ENCODE results near the gene TRIM65.

Gene TRIM65

DNA sequence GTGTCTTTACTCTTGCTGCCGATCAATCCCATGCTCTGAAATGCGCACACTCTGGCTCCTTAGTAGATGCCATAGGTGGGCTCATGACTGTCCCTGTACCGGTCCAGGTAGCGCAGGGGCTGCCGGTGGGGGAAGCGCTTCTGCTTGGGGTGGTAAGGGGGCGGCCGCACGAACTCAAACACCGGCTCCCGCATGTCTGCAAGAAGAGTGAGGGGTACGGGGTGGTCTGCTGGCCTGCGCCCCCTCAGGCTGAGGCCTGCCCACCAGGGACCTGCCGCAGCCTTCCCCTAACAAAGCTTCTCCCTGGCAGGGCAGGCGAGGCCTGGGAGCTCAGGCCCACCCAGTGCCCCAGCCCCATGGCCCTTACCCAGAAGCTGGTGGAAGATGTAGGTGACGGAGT, 2.0 kb upstream of the TRIM65 start:
- H3K4me1 Mint-ChIP-seq, result peaks cover 28% of the 10 kb centered on the region
- H3K27me3 Mint-ChIP-seq (ENCODE audit: low read depth, poor library complexity), result peaks cover 8% of the 10 kb centered on the region
- H3K27ac Mint-ChIP-seq, result no peak overlapping the region
- H3K9me3 Mint-ChIP-seq, result no peaks in the 10 kb centered on the region
- no peak for DNase-seq
- TF ChIP-seq, protein P1, sequence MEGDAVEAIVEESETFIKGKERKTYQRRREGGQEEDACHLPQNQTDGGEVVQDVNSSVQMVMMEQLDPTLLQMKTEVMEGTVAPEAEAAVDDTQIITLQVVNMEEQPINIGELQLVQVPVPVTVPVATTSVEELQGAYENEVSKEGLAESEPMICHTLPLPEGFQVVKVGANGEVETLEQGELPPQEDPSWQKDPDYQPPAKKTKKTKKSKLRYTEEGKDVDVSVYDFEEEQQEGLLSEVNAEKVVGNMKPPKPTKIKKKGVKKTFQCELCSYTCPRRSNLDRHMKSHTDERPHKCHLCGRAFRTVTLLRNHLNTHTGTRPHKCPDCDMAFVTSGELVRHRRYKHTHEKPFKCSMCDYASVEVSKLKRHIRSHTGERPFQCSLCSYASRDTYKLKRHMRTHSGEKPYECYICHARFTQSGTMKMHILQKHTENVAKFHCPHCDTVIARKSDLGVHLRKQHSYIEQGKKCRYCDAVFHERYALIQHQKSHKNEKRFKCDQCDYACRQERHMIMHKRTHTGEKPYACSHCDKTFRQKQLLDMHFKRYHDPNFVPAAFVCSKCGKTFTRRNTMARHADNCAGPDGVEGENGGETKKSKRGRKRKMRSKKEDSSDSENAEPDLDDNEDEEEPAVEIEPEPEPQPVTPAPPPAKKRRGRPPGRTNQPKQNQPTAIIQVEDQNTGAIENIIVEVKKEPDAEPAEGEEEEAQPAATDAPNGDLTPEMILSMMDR (IDR thresholded peaks at IDR 0.05), result no peak
- no peak overlapping the region for H3K4me3 Mint-ChIP-seq
- peaks cover 18% of the 10 kb centered on the region for H3K36me3 Mint-ChIP-seq (ENCODE audit: low read depth)

DNA sequence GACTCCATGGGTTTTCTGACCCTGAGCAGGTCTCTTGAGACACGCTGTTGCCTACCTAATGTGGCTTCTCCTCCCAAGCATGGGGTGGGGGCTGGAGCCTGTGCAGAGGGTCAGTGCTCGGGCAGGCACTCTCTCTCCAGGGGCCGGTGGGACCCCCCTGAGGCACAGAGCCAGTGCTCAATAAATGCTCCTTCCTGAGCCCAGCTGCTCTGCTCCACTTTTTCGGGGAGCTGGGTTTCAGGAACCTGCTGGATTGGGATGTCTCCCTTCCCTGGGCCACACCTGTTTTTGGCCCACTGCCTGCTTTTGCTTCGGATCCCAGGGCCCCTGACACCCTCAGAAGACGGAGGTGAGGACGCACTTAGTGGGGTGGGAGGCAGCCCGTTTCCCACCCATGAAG, 1.3 kb upstream of the TRIM65 start:
- TF ChIP-seq, protein P1 (IDR thresholded peaks at IDR 0.05), result no peak
- H3K36me3 Mint-ChIP-seq (ENCODE audit: low read depth), result peaks cover 18% of the 10 kb centered on the region
- H3K27ac Mint-ChIP-seq, result no peak overlapping the region
- H3K9me3 Mint-ChIP-seq, result no peaks in the 10 kb centered on the region
- H3K4me3 Mint-ChIP-seq, result peak overlapping the region; percentile 74
- DNase-seq, result no peak
- H3K4me1 Mint-ChIP-seq, result peaks cover 31% of the 10 kb centered on the region
- H3K27me3 Mint-ChIP-seq (ENCODE audit: low read depth, poor library complexity), result peaks cover 9% of the 10 kb centered on the region

DNA sequence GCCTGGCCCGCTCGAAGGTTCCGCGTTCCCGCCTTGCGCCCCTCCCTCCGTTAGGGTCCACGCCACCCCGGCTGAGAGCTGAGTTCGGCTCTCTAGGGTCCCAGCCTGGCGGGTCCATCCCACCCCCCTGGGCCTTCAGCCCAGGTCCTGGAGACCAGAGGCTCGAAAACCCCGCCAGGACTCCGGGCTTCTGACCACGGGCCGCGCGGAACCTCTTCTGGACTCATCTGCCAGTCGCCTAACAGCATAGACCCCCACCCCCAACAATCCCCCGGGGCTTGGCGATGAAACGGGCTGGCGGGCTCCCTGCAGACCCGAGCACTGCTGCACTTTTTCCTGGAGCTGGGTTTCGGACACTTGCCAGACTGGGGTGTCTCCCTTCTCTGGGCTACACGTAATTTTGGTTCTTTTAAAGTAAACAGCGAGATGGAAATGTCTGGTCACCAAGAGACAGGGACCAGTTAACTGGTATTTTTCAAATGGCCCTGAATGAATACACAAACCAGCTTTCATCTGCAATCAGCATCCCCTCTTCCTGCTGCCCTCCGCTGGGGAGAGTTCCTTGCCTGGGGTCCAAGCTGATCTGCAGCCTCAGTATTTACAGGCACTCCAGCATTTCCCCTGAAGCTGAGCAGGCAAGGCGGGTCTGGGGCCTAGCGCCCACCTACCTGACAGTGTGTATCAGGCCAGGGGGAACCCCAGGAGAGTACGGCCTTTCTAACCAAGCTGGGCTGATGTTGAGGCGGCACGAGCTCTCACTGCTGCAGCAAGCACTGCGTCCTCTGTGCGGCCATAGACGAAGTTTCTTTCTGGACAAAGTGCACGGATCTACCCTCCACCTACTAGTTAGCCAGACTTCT, 639 bp upstream of the TRIM65 start:
- Mint-ChIP-seq H3K36me3 (ENCODE audit: low read depth) (peaks cover 18% of the 10 kb centered on the region), H3K4me3 (peak overlapping the region; percentile 74), H3K27ac (peak overlapping the region; percentile 39), H3K4me1 (peaks cover 31% of the 10 kb centered on the region), H3K9me3 (no peaks in the 10 kb centered on the region), H3K27me3 (ENCODE audit: low read depth, poor library complexity) (peaks cover 9% of the 10 kb centered on the region)
- TF ChIP-seq, protein P1 (IDR thresholded peaks at IDR 0.05), result no peak
- DNase-seq, result no peak

DNA sequence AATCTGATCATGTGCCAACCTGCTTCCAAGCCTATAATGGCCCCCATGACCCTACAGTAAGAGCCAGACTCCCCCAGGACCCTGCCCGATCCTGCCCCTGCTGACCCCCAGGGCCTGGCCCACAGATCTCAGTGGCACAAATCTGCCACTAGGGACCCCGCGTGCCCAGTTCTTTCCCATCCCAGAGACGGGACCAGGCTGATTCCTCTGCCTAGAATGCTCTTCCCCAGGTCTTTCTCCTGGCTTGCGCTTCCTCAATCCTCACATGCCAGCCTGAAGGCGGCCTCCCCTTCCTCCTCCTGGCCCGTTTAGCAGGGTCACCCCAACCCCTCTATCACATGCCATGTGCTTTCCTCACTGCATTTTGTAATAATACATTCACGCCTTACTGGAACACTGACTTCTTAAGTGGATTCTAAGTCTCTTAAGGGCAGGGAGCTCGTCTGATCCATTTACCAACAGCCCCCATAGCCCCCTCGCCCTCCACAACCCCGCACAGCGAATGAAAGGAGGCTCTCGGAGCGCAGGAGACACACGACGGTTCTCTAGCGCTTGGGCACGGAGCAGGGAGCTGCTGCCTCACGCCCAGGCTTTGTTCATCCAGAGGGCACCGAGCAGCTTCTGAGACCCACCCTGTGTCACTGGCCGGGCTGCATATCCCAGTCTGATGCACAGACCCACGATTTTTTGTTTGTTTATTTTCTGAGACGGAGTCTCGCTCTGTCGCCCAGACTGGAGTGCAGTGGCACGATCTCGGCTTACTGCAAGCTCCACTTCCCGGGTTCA, 1.2 kb downstream of the TRIM65 start:
- peak; percentile 46 for DNase-seq

DNA sequence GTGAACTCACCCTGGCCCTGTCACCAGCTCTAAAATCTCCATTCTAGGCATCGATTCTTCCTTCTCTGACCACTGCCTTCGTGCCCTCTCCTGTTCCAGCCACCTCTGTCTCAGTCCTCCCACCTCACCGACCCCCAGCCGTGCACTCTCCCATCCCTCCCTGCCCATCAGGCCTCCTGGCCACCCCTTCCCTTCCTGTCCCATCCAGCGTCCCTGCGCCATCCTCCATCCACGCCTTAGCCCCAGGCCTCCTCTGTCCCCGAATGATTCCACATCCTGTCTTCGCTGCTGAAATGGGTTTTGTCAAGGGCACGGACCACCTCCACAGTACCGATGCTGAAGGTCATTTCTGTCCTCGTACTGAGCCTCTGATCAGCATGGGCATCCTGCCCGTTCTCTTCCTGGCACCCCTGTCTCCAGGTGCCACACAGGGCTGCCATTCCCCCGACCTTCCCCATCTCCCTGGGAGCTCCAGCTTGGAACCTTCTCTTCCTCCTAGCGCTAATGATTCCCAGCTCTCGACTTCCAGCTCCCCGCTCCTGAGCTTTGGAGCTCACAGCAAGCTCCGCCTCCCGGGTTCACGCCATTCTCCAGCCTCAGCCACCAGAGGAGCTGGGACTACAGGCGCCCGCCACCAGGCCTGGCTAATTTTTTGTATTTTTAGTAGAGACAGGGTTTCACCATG, 2.6 kb downstream of the TRIM65 start:
- Mint-ChIP-seq H3K4me3 (peak overlapping the region; percentile 42), H3K4me1 (peaks cover 31% of the 10 kb centered on the region), H3K36me3 (ENCODE audit: low read depth) (peaks cover 19% of the 10 kb centered on the region), H3K27me3 (ENCODE audit: low read depth, poor library complexity) (peaks cover 9% of the 10 kb centered on the region), H3K27ac (peak overlapping the region; percentile 72), H3K9me3 (no peaks in the 10 kb centered on the region)
- TF ChIP-seq, protein P1 (IDR thresholded peaks at IDR 0.05), result no peak
- no peak for DNase-seq

More for the DNA sequence above, 1.2 kb downstream of the TRIM65 start:
- H3K9me3 Mint-ChIP-seq, result no peaks in the 10 kb centered on the region
- H3K27ac Mint-ChIP-seq, result no peak overlapping the region
- H3K36me3 Mint-ChIP-seq (ENCODE audit: low read depth), result peaks cover 19% of the 10 kb centered on the region
- H3K4me3 Mint-ChIP-seq, result peak overlapping the region; percentile 74
- H3K4me1 Mint-ChIP-seq, result peaks cover 31% of the 10 kb centered on the region
- H3K27me3 Mint-ChIP-seq (ENCODE audit: low read depth, poor library complexity), result peaks cover 9% of the 10 kb centered on the region
- TF ChIP-seq, protein P1 (IDR thresholded peaks at IDR 0.05), result peak; percentile 37
